CD14-positive monocyte (primary cell): ENCODE data around the gene NIPBL. TPM values are rescaled to one million over a fixed set of nuclear protein-coding genes. Genes with fewer than 3 reads are reported as not detected.

Experiments
- DNase-seq, 3 donors: peaks; one replicate each; pipeline ENCODE4 v3.0.0-alpha.2; 2011 to 2022
- H2AFZ ChIP-seq: 2 replicates; pipeline ENCODE4 v1.6.0; 2012; ENCODE audit warnings: mild to moderate bottlenecking, low read depth, low read length, inconsistent platforms; ENCODE audit not compliant: insufficient read depth, poor library complexity, severe bottlenecking
- H3K27ac ChIP-seq, 2 donors: 1 replicate in 1 of 2; 2 replicates in 1 of 2; pipeline ENCODE4 v1.5.1; 2012 to 2013; ENCODE audit warnings: low read length in 2 of 2, control low read depth in 1 of 2, inconsistent platforms in 1 of 2, low read depth in 1 of 2, mild to moderate bottlenecking in 1 of 2
- H3K27me3 ChIP-seq, 2 donors: one replicate each; pipeline versions ENCODE4 v1.6.0 to v1.6.1; 2011 to 2013; ENCODE audit warnings: low read length in 2 of 2; ENCODE audit not compliant: control insufficient read depth in 2 of 2, insufficient read depth in 2 of 2
- H3K36me3 ChIP-seq, 2 donors: replicated peaks in 1 of 2; 1 replicate in 1 of 2; 2 replicates in 1 of 2; pipeline versions ENCODE4 v1.5.1 to v1.6.1; 2012 to 2013; ENCODE audit warnings: low read length in 2 of 2, control low read depth in 1 of 2, inconsistent platforms in 1 of 2, mild to moderate bottlenecking in 1 of 2; ENCODE audit not compliant: insufficient read depth in 2 of 2, control insufficient read depth in 1 of 2
- H3K4me1 ChIP-seq, 2 donors: 1 replicate in 1 of 2; 2 replicates in 1 of 2; pipeline versions ENCODE4 v1.5.1 to v1.6.1; 2012 to 2013; ENCODE audit warnings: low read length in 2 of 2, control low read depth in 1 of 2, inconsistent platforms in 1 of 2, mild to moderate bottlenecking in 1 of 2, moderate library complexity in 1 of 2; ENCODE audit not compliant: insufficient read depth in 2 of 2, control insufficient read depth in 1 of 2
- H3K4me2 ChIP-seq: replicated peaks from 2 replicates; pipeline ENCODE3; 2012; ENCODE audit warnings: low read length, moderate library complexity, mild to moderate bottlenecking; ENCODE audit not compliant: poor library complexity, severe bottlenecking; ENCODE audit errors: extremely low read depth
- H3K4me3 ChIP-seq, 3 experiments: fragments of 200-600 bp in 1 of 3; sonication (generic) in 1 of 3; replicated peaks in 1 of 3; 1 replicate in 2 of 3; 2 replicates in 1 of 3; pipeline ENCODE4 v1.5.1; 2011 to 2013; ENCODE audit warnings: low read length in 3 of 3, mild to moderate bottlenecking in 3 of 3, control low read depth in 2 of 3, low read depth in 2 of 3, inconsistent platforms in 1 of 3, moderate library complexity in 1 of 3
- H3K79me2 ChIP-seq: 2 replicates; pipeline ENCODE4 v1.6.0; 2012; ENCODE audit warnings: mild to moderate bottlenecking, control low read depth, inconsistent platforms, low read length, moderate library complexity; ENCODE audit not compliant: insufficient read depth
- H3K9ac ChIP-seq: 2 replicates; pipeline ENCODE4 v1.6.0; 2017; ENCODE audit warnings: low read length, mild to moderate bottlenecking; ENCODE audit not compliant: insufficient read depth, poor library complexity, severe bottlenecking
- H3K9me3 ChIP-seq, 2 donors: replicated peaks in 1 of 2; 1 replicate in 1 of 2; 2 replicates in 1 of 2; pipeline versions ENCODE4 v1.5.1 to v1.6.1; 2012 to 2013; ENCODE audit warnings: low read length in 2 of 2, control low read depth in 1 of 2; ENCODE audit not compliant: control insufficient read depth in 1 of 2, insufficient read depth in 1 of 2
- H4K20me1 ChIP-seq: 2 replicates; pipeline ENCODE4 v1.6.0; 2012; ENCODE audit warnings: mild to moderate bottlenecking, low read length, control low read depth, moderate library complexity; ENCODE audit not compliant: insufficient read depth
- H3K27ac Mint-ChIP-seq, 7 donors: one replicate each; pipeline ENCODE4 v1.8.0; 2020; ENCODE audit warnings: mild to moderate bottlenecking in 7 of 7, mixed read lengths in 7 of 7, moderate library complexity in 6 of 7, inconsistent platforms in 2 of 7
- H3K27me3 Mint-ChIP-seq, 3 donors: one replicate each; pipeline ENCODE4 v1.8.0; 2021 to 2022; ENCODE audit warnings: low read depth in 3 of 3, mild to moderate bottlenecking in 3 of 3, mixed read lengths in 3 of 3, moderate library complexity in 3 of 3, inconsistent platforms in 1 of 3
- H3K36me3 Mint-ChIP-seq, 2 donors: one replicate each; pipeline ENCODE4 v1.8.0; 2020; ENCODE audit warnings: mixed read lengths in 2 of 2, inconsistent platforms in 1 of 2, mild to moderate bottlenecking in 1 of 2
- H3K4me1 Mint-ChIP-seq: one replicate; pipeline ENCODE4 v1.8.0; 2020; ENCODE audit warnings: mild to moderate bottlenecking, mixed read lengths
- H3K4me3 Mint-ChIP-seq, 2 donors: one replicate each; pipeline ENCODE4 v1.8.0; 2020; ENCODE audit warnings: mild to moderate bottlenecking in 2 of 2, mixed read lengths in 2 of 2, moderate library complexity in 1 of 2
- H3K9me3 Mint-ChIP-seq, 7 donors: one replicate each; pipeline ENCODE4 v1.8.0; 2020 to 2022; ENCODE audit warnings: mixed read lengths in 7 of 7, mild to moderate bottlenecking in 6 of 7, moderate library complexity in 6 of 7, inconsistent platforms in 2 of 7
- CTCF ChIP-seq: fragments of 200-600 bp; IDR thresholded peaks from one replicate; pipeline ENCODE4 v1.8.0; 2022; ENCODE audit warnings: antibody characterized with exemption, mild to moderate bottlenecking
- WGBS: methylation state at CpG from one replicate; pipeline ENCODE4 v1.1.5; 2013; ENCODE audit warnings: missing lambda C conversion rate; ENCODE audit not compliant: insufficient coverage; 5-methylcytosine and 5-hydroxymethylcytosine counted together
- intact Hi-C, 2 donors: fragments of 100-400 bp; cut with micrococcal nuclease; formaldehyde crosslinking; loops; one replicate each; pipeline versions ENCODE4 v1.15.0 to v1.15.1; 2023
- polyA plus RNA-seq, 3 donors: library from polyadenylated mRNA; depleted of rRNA in 1 of 3; unstranded in 2 of 3; stranded (reverse) in 1 of 3; fragments of 300-500 nt in 2 of 3; fragments of >200 nt in 1 of 3; fragmentation: Illumina TruSeq in 2 of 3; gene quantifications; 1 replicate in 2 of 3; 2 replicates in 1 of 3; pipeline ENCODE4 v1.2.3, GENCODE V29; 2012 to 2021

NIPBL gene
- polyA plus RNA-seq, 3 donors = 6.6 to 36.0 (median 16.2) TPM

DNA sequence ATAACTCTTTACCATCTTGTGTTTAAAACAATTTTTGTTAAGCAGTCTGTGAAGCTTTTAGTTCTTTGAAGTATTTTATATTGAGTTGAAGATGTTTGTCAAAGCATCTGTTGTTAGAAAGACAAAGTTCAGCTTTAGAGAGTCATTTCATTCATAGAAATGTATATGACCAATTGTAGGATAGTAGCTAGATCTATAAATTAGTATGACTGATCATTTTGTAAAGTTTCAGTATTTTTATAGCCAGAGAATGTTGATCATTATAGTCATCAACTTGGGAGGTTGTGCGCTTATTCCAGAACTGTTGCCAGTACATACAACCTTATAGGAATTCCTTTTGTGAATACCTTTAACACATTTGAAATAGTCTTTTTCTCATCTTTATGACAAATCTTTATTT, 5.2 kb downstream of the NIPBL start:
- Histone ChIP-seq H3K36me3 (peaks cover 0 to 8% of the 10 kb centered on the region in 2 donors), H3K4me1 (peaks cover 19 to 63% of the 10 kb centered on the region in 2 donors), H3K27me3 (no peaks in the 10 kb centered on the region), H3K27ac (peak overlapping the region in 1 of 2 donors; percentile 1), H3K79me2 (peaks cover 100% of the 10 kb centered on the region), H3K9ac (no peak overlapping the region), H3K9me3 (no peaks in the 10 kb centered on the region), H3K4me3 (no peak overlapping the region), H3K4me2 (no peak overlapping the region), H2AFZ (no peak overlapping the region), H4K20me1 (peaks cover 96% of the 10 kb centered on the region)
- Mint-ChIP-seq H3K4me1 (peaks cover 60% of the 10 kb centered on the region), H3K4me3 (no peak overlapping the region), H3K36me3 (peaks cover 10 to 12% of the 10 kb centered on the region in 2 donors), H3K27ac (peak overlapping the region in 1 of 7 donors; percentile 81), H3K27me3 (no peaks in the 10 kb centered on the region), H3K9me3 (no peaks in the 10 kb centered on the region)
- no peak for TF ChIP-seq CTCF
- intact Hi-C loops = loop anchor here in 1 of 2 donors (10.0 kb wide), 1 partner anchor 53 kb away; no protein-coding TSS in a partner anchor
- DNase-seq = no peak
- no CpG with 5 or more reads among the region's 1 CpG for WGBS

- H3K36me3 ChIP-seq = peaks cover 0 to 8% of the 10 kb centered on the region in 2 donors
- H3K79me2 ChIP-seq = peaks cover 100% of the 10 kb centered on the region
- H3K27me3 ChIP-seq = no peaks in the 10 kb centered on the region
- 18% methylated on average over 1 of the region's 3 CpGs for WGBS
- no peak overlapping the region for H3K4me2 ChIP-seq
- peak in 1 of 3 donors; percentile 21 for DNase-seq
- intact Hi-C loops = loop anchor here in 1 of 2 donors (10.0 kb wide), 1 partner anchor 53 kb away; no protein-coding TSS in a partner anchor
- H3K9ac ChIP-seq = no peak overlapping the region
- no peak for TF ChIP-seq CTCF
- H3K27ac ChIP-seq = peak overlapping the region in 1 of 2 donors; percentile 1
- H3K9me3 ChIP-seq = no peaks in the 10 kb centered on the region
- no peak overlapping the region for H3K4me3 Mint-ChIP-seq
- H3K27me3 Mint-ChIP-seq = no peaks in the 10 kb centered on the region
- peaks cover 10 to 12% of the 10 kb centered on the region in 2 donors for H3K36me3 Mint-ChIP-seq
- H3K4me1 ChIP-seq = peaks cover 19 to 63% of the 10 kb centered on the region in 2 donors
- H3K4me1 Mint-ChIP-seq = peaks cover 60% of the 10 kb centered on the region
- no peak overlapping the region for H3K4me3 ChIP-seq
- H3K9me3 Mint-ChIP-seq = no peaks in the 10 kb centered on the region
- peak overlapping the region in 1 of 7 donors; percentile 81 for H3K27ac Mint-ChIP-seq
- no peak overlapping the region for H2AFZ ChIP-seq
- H4K20me1 ChIP-seq = peaks cover 100% of the 10 kb centered on the region
These were observed 5.7 kb downstream of the NIPBL start for GRCh38 chr5:36882250-36882649.
